GM18951 (cell line): Measurements from ENCODE around the gene GBA2.

ENCODE experiments used
- POLR2A ChIP-seq: IDR thresholded peaks from 4 replicates; pipeline ENCODE4 v1.6.1; 2011; ENCODE audit warnings: mild to moderate bottlenecking; ENCODE audit not compliant: insufficient read length, insufficient read depth; ENCODE audit errors: extremely low read depth
- in situ Hi-C: fragments of 300-500 bp; cut with MboI; formaldehyde crosslinking; loops from one replicate; pipeline ENCODE4 v1.12.0; 2022; ENCODE audit warnings: low sequenced_read_pairs, mixed read lengths, inconsistent platforms; ENCODE audit not compliant: unreplicated experiment

GBA2 gene

GRCh38 chr9:35743880-35744518 lies 5.0 kb downstream of the GBA2 start:
- TF ChIP-seq POLR2A: no peak
- in situ Hi-C loops: no loop called here

GRCh38 chr9:35743452-35743851 lies 5.6 kb downstream of the GBA2 start:
- in situ Hi-C loops: no loop called here
- TF ChIP-seq POLR2A: no peak

GRCh38 chr9:35741740-35742139 lies 7.3 kb downstream of the GBA2 start:
- in situ Hi-C loops: no loop called here
- TF ChIP-seq POLR2A: no peak

- in situ Hi-C loops: no loop called here
- TF ChIP-seq POLR2A: no peak
Observed at GRCh38 chr9:35740243-35740642, 8.8 kb downstream of the GBA2 start.

- in situ Hi-C loops: no loop called here
- no peak for TF ChIP-seq POLR2A
Observed at GRCh38 chr9:35738924-35739323, 10.1 kb downstream of the GBA2 start.

GRCh38 chr9:35738186-35738585 lies 10.8 kb downstream of the GBA2 start:
- TF ChIP-seq POLR2A: no peak
- in situ Hi-C loops: no loop called here

- no peak for TF ChIP-seq POLR2A
- in situ Hi-C loops: no loop called here
Observed at GRCh38 chr9:35737143-35737542, 11.9 kb downstream of the GBA2 start.

- in situ Hi-C loops: no loop called here
Observed at GRCh38 chr9:35736201-35736633, 12.8 kb downstream of the GBA2 start.

GRCh38 chr9:35734096-35734495 lies 14.9 kb downstream of the GBA2 start:
- TF ChIP-seq POLR2A: no peak
- in situ Hi-C loops: no loop called here

More at GRCh38 chr9:35736201-35736633, 12.8 kb downstream of the GBA2 start:
- no peak for TF ChIP-seq POLR2A

- in situ Hi-C loops: no loop called here
Observed at GRCh38 chr9:35732800-35733541, 16.1 kb downstream of the GBA2 start.

GRCh38 chr9:35732185-35732799 lies 16.7 kb downstream of the GBA2 start, which contains the start of the genes CREB3 and TLN1:
TSS of gene CREB3 (plus strand) at chr9:35732666. CDS start at chr9:35732773, 107 bp downstream.
TSS of gene TLN1 (minus strand) at chr9:35732195. CDS start at chr9:35725694, 6,501 bp downstream.
- in situ Hi-C loops: no loop called here
- peak; percentile 80 for TF ChIP-seq POLR2A

More at GRCh38 chr9:35732800-35733541, 16.1 kb downstream of the GBA2 start:
- TF ChIP-seq POLR2A: peak; percentile 1

GRCh38 chr9:35731415-35732184 lies 17.4 kb downstream of the GBA2 start:
- TF ChIP-seq POLR2A: no peak
- in situ Hi-C loops: no loop called here

GRCh38 chr9:35730486-35730854 lies 18.6 kb downstream of the GBA2 start:
- in situ Hi-C loops: no loop called here
- no peak for TF ChIP-seq POLR2A
